ENCODE measurements around the gene KLHDC9.
"Not testable (repeated sequence)": the region's sequence is repeated elsewhere in the genome, so short reads cannot be mapped to it uniquely, and the experiment has no call there.

KLHDC9 gene

GRCh38 chr1:161099090-161099802, 1.1 kb downstream of the KLHDC9 start:
- DNase-seq: no peak

- DNase-seq: no peak
Measured at GRCh38 chr1:161100556-161100955, 2.4 kb downstream of the KLHDC9 start.

- DNase-seq: no peak
Measured at GRCh38 chr1:161106431-161106830, 8.3 kb downstream of the KLHDC9 start.

- no peak for DNase-seq
Measured at GRCh38 chr1:161111117-161111516, 13.0 kb downstream of the KLHDC9 start.

GRCh38 chr1:161111527-161111926, 13.4 kb downstream of the KLHDC9 start:
- no peak for DNase-seq

GRCh38 chr1:161113915-161114314, 15.8 kb downstream of the KLHDC9 start:
- DNase-seq: no peak

GRCh38 chr1:161114556-161114955, 16.4 kb downstream of the KLHDC9 start:
- DNase-seq: no peak

- peak; percentile 79 for DNase-seq
Measured at GRCh38 chr1:161115132-161115711, 17.1 kb downstream of the KLHDC9 start.

- not testable (repeated sequence) for DNase-seq
Measured at GRCh38 chr1:161115961-161116360, 17.8 kb downstream of the KLHDC9 start.

- peak; percentile 80 for DNase-seq
Measured at GRCh38 chr1:161117759-161118581, 19.8 kb downstream of the KLHDC9 start, which contains the start of the genes NIT1 and PFDN2. NIT1 (plus strand) TSS chr1:161118105; CDS start chr1:161118177, 72 bp downstream. PFDN2 (minus strand) TSS chr1:161118037; CDS start chr1:161118026, 11 bp downstream.

GRCh38 chr1:161119092-161119903, 21.1 kb downstream of the KLHDC9 start:
- peak; percentile 67 for DNase-seq

GRCh38 chr1:161121042-161121650, 23.0 kb downstream of the KLHDC9 start:
- no peak for DNase-seq

GRCh38 chr1:161121834-161122233, 23.7 kb downstream of the KLHDC9 start:
- no peak for DNase-seq

- no peak for DNase-seq
Measured at GRCh38 chr1:161122967-161123366, 24.8 kb downstream of the KLHDC9 start.

GRCh38 chr1:161127649-161128048, 29.5 kb downstream of the KLHDC9 start:
- no peak for DNase-seq

GRCh38 chr1:161128591-161129420, 30.6 kb downstream of the KLHDC9 start:
- DNase-seq: no peak

GRCh38 chr1:161130266-161130665, 32.1 kb downstream of the KLHDC9 start:
- no peak for DNase-seq

- no peak for DNase-seq
Measured at GRCh38 chr1:161131523-161132409, 33.6 kb downstream of the KLHDC9 start.

GRCh38 chr1:161132410-161133219, 34.5 kb downstream of the KLHDC9 start, which contains the start of gene DEDD:
DEDD (minus strand) TSS chr1:161132667; CDS start chr1:161124462, 8,205 bp downstream.
- peak; percentile 98 for DNase-seq
